Activated T-cell treated with anti-CD3 and anti-CD28 coated beads, Interleukin-2, amount 50 U/mL, for 24 hours (primary cell): Measurements from ENCODE around the gene ALLC.

ENCODE experiments used
- DNase-seq: peaks from one replicate; pipeline ENCODE4 v3.0.0-alpha.2; 2020
- H3K27ac Mint-ChIP-seq: 2 replicates; pipeline ENCODE4 v1.8.0; 2020; ENCODE audit warnings: mild to moderate bottlenecking, mixed read lengths
- H3K27me3 Mint-ChIP-seq: 2 replicates; pipeline ENCODE4 v1.8.0; 2020; ENCODE audit warnings: mixed read lengths
- H3K36me3 Mint-ChIP-seq: 2 replicates; pipeline ENCODE4 v1.8.0; 2020; ENCODE audit warnings: low read depth, mixed read lengths
- H3K4me1 Mint-ChIP-seq: 2 replicates; pipeline ENCODE4 v1.8.0; 2020; ENCODE audit warnings: low read depth, mixed read lengths
- H3K4me3 Mint-ChIP-seq: 2 replicates; pipeline ENCODE4 v1.8.0; 2020; ENCODE audit warnings: mild to moderate bottlenecking, moderate library complexity, mixed read lengths
- H3K9me3 Mint-ChIP-seq: 2 replicates; pipeline ENCODE4 v1.8.0; 2020; ENCODE audit warnings: mixed read lengths

ALLC gene

DNA sequence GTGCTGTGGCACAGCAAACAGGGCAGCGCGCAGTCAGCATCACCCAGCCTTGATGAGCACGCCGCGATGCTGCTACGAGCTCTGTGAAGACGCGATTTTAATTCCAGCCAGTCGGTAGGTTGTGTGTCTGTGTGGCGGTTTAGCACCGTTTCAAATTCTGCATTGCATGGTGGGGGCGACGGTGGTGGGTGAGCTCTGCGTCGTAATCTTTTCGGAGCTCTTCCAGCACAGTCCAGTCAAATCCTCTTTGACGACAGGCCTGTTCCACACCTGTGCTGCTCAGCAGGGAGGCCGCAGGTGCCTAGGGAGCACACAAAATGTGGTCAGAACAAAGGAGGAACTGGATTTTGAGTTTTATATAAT lies 8.6 kb downstream of the ALLC start:
- Mint-ChIP-seq H3K4me1 (no peaks in the 10 kb centered on the region), H3K27me3 (no peaks in the 10 kb centered on the region), H3K27ac (no peak overlapping the region)

DNA sequence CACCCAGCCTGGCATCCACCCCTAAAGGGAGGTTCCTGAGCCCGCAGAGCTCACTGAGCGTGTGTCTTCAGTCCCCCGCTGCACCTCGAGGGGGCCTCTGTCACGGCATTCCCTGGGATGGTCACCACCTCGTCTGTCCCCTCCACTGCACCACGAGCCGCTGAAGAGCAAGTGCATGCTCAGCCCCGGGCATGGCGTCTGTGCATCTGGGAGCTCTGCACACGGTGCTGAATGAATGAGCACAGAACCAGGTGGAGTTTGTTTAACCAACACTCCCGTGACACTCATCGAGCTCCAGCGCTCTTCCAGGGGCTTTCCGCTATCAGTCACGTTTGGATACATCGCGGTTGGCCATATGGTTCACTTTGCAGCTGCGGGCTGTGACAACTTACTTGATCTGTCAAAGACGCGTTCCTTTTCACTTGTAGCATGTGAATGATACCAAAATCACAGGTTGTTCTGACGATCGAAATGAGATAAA lies 9.2 kb downstream of the ALLC start:
- H3K9me3 Mint-ChIP-seq = no peaks in the 10 kb centered on the region
- no peaks in the 10 kb centered on the region for H3K36me3 Mint-ChIP-seq
- no peak overlapping the region for H3K4me3 Mint-ChIP-seq
- H3K4me1 Mint-ChIP-seq = no peaks in the 10 kb centered on the region
- DNase-seq = peak; percentile 12
- H3K27me3 Mint-ChIP-seq = no peaks in the 10 kb centered on the region
- no peak overlapping the region for H3K27ac Mint-ChIP-seq

More for the DNA sequence above, 8.6 kb downstream of the ALLC start:
- no peaks in the 10 kb centered on the region for H3K9me3 Mint-ChIP-seq
- DNase-seq = no peak
- H3K4me3 Mint-ChIP-seq = no peak overlapping the region
- no peaks in the 10 kb centered on the region for H3K36me3 Mint-ChIP-seq

DNA sequence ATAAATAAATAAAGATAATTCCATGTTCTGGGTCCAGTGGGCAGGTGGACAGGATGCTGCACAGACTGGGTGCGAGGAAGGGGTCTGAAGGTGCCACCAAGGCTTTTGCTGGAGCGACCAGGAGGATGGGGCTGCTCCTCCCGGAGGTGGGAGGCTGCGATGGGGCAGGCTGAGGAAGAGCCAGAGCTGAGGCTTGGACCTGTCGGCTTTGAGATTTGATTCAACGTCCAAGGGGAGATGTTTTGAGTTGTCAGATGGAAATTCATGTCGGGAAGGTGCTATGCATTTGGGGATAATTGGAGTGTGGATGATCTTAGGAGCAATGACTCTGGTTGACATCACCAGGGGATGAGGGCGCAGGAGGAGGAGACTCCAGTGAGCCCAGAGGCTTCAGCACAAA lies 11.7 kb downstream of the ALLC start:
- no peaks in the 10 kb centered on the region for H3K4me1 Mint-ChIP-seq
- H3K27ac Mint-ChIP-seq = no peak overlapping the region
- no peaks in the 10 kb centered on the region for H3K9me3 Mint-ChIP-seq
- no peaks in the 10 kb centered on the region for H3K27me3 Mint-ChIP-seq
- DNase-seq = no peak
- no peaks in the 10 kb centered on the region for H3K36me3 Mint-ChIP-seq
- H3K4me3 Mint-ChIP-seq = no peak overlapping the region

DNA sequence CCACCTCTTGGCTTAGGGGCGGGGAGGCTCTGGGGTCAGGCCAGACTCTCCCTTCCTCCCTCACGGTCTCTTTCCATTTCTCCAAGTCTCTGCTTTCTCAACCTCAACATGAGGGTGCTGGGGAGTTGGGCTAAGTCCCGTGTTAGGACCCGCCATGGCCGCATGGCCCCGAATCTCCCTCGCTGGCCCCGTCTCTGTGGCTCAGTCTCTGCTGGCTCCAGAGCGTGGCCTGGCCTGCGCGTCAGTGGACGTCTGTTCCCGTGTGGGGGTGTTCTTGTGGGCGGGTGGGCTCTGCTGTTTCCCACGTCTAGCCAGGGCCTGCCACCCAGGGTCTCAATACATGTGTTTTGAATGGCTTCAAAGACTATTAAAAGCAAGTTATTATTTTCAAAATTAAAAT lies 12.4 kb downstream of the ALLC start:
- no peak overlapping the region for H3K27ac Mint-ChIP-seq
- no peaks in the 10 kb centered on the region for H3K27me3 Mint-ChIP-seq
- no peak for DNase-seq
- H3K4me3 Mint-ChIP-seq = no peak overlapping the region
- H3K36me3 Mint-ChIP-seq = no peaks in the 10 kb centered on the region
- no peaks in the 10 kb centered on the region for H3K4me1 Mint-ChIP-seq
- H3K9me3 Mint-ChIP-seq = no peaks in the 10 kb centered on the region

DNA sequence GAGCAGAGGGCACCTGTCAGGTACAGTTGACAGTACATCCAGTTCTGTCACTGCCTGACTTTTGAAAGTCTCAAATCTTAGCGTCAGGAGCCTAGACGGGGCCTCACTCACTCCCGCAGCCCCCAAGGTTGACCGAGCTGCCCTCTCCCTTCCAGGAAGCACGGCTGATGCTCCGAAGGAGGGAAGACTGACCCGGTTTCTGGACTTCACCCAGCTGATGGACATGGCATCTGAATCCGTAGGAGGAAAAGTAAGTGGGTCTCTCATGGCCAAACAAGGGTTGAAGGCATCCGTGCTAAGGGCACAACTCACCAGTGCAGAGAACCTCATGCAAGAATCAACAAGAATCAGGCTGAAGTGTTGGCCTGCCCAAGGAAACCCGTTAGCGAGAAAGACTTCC lies 12.9 kb downstream of the ALLC start:
- Mint-ChIP-seq H3K27me3 (no peaks in the 10 kb centered on the region), H3K27ac (no peak overlapping the region), H3K36me3 (no peaks in the 10 kb centered on the region), H3K9me3 (no peaks in the 10 kb centered on the region), H3K4me1 (no peaks in the 10 kb centered on the region), H3K4me3 (no peak overlapping the region)
- DNase-seq = no peak

DNA sequence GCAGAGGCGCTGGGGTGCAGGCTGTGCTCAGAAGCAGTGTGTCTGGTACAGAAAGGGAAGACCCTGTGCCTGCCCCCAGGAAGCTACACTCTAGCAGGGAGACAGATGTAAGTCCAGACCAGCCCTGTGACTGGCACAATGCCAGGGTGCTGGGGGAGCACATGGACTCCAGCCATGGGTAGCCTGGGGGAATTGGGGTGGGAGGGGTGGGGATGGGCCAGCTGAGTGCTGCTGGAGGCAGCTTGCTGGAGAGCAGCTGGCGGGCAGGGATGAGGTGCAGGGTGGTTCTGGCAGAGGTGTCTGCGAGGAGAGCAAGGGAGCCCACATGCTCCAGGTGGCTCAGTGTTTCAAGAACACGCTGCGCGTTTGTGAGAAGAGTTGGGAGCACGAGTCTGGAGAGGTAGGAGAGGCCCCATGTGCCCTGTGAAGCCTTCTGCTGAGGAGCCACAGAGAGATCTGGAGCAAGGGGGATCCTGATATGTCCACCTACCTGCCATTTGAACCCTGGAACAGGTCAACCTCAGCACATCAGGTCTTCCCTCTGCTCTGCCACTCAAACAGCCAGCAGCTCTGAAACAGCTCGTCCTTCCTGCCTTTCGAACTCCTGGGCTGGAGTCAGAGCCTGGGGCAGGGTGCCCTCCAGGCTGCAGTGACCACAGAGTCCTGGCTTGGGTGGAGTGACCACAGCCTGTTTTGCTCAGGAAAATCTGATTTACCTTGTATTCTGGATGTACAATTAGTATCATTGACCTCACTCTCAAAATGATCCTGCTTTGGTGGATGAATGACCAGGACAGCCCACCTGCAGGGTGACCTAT lies 15.1 kb downstream of the ALLC start:
- Mint-ChIP-seq H3K9me3 (no peaks in the 10 kb centered on the region), H3K27ac (no peak overlapping the region), H3K27me3 (no peaks in the 10 kb centered on the region), H3K36me3 (no peaks in the 10 kb centered on the region), H3K4me3 (no peak overlapping the region), H3K4me1 (no peaks in the 10 kb centered on the region)
- no peak for DNase-seq

DNA sequence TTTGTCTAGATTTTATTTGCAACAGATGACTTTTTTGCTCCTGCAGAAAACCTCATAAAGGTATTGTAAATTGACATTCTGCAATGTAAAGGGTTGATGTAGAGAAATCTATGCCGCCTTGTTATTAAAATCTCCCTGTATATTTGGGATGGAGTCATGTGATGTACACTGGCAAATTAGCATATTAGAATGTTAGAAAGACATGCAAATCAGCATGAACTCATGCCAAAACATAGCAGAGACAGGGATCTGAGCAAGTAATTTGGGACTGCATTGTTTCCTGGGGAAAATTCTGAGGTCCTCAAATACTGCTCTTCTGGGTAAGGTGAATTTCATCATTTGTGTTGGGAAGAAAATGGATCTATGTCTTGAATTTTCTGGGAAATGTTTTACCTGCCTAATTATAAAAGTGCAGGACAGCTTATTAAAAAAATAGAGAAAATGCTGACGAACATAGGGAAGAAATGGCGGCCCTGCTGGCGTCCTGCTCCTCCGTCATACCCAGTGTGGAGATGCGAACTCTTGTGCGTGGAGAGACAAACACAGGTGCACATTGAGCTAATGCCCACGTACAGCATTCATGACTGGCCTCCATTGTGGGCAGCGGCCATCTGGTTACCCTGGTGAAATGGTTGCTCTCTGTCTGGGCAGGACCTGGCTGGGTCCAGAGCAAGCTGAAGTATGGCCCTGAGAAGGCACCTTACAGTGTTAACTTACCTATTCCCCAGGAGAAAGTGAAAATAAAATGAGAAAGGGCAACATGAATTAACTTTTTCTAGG lies 16.3 kb downstream of the ALLC start:
- Mint-ChIP-seq H3K36me3 (no peaks in the 10 kb centered on the region), H3K27me3 (no peaks in the 10 kb centered on the region), H3K27ac (no peak overlapping the region), H3K9me3 (no peaks in the 10 kb centered on the region), H3K4me1 (no peaks in the 10 kb centered on the region), H3K4me3 (no peak overlapping the region)
- DNase-seq = no peak

DNA sequence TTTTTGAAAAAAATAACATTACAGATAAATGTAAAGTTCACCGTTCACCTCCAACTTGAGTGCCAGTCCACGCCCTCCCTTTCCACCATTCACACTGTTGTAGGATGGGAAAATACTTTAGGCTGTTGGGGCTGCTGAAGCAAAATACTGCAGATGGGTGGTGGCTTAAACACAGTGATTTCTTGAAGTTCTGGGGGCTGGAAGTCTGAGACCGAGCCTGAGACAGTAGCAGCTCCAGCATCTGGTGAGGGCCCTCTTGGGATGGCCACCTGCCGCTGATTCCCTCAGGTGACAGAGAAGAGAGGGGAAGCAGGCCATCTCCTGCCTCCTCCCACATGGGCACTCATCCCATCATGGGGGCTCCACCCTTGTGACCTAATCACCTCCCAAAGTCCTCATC lies 17.7 kb downstream of the ALLC start:
- Mint-ChIP-seq H3K9me3 (no peaks in the 10 kb centered on the region), H3K27ac (no peak overlapping the region), H3K36me3 (no peaks in the 10 kb centered on the region), H3K4me1 (no peaks in the 10 kb centered on the region), H3K4me3 (no peak overlapping the region), H3K27me3 (no peaks in the 10 kb centered on the region)
- no peak for DNase-seq

DNA sequence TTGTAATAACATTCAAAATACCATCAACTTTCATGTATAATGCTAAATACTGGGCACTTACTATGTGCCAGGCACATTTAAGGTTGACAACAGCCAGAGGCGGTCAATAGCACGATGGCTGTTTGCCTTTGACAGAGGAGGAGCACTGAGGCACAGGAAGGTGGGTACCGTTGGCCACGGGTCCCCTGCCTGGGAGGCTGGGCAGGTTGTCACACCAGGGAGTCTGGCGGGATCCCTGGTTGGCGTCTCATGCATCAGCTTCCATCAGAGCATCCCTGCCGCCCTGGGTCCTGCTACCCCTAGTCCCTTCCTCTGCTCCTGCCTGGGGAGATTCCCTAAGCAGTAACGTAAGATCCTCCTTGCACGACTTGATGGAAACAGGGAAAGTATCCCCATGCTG lies 19.4 kb downstream of the ALLC start:
- no peaks in the 10 kb centered on the region for H3K27me3 Mint-ChIP-seq
- no peak overlapping the region for H3K4me3 Mint-ChIP-seq
- H3K27ac Mint-ChIP-seq = no peak overlapping the region
- no peaks in the 10 kb centered on the region for H3K4me1 Mint-ChIP-seq
- DNase-seq = no peak
- H3K36me3 Mint-ChIP-seq = no peaks in the 10 kb centered on the region
- H3K9me3 Mint-ChIP-seq = no peaks in the 10 kb centered on the region

DNA sequence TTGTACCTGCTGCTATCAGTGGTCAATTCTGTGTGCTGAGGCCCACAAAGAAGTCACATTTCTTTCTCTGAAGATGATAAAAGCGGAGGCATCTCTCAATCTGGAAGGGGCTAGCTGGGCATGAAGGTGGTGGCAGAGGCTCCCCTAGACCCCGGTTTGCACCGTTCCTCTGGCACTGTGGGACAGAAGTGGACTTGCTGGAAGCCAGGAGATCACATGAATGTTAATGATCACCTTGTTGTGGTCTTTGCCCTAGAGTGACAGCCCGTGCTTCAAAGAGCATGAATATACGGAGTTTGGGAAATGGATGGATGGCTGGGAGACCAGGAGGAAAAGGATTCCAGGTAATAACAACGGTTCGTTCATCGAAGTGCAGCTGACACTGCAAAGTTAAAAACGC lies 20.2 kb downstream of the ALLC start:
- H3K4me3 Mint-ChIP-seq = no peak overlapping the region
- no peaks in the 10 kb centered on the region for H3K27me3 Mint-ChIP-seq
- H3K9me3 Mint-ChIP-seq = no peaks in the 10 kb centered on the region
- H3K4me1 Mint-ChIP-seq = no peaks in the 10 kb centered on the region
- H3K27ac Mint-ChIP-seq = no peak overlapping the region
- H3K36me3 Mint-ChIP-seq = no peaks in the 10 kb centered on the region
- DNase-seq = no peak

DNA sequence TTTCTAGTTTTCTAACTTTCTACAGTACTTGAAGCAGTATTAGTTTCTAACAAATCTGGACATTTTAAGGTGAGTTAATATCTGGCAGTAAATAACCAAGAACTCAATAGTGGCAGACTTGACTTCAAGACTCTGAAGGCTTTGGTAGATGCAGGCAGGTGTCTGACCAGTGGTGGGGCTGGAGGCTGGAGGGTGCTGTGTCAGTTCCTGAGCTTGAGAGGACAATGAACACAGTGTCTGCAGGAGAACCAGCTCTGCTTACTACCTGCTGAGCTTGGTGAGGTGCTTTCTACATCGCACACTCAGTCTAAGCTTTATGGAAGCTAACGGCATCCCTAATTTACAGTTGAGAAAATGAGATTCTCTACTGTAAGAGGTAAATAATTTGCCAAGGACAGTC lies 21.2 kb downstream of the ALLC start:
- H3K4me1 Mint-ChIP-seq = no peaks in the 10 kb centered on the region
- no peak overlapping the region for H3K27ac Mint-ChIP-seq
- peaks cover 3% of the 10 kb centered on the region for H3K27me3 Mint-ChIP-seq
- H3K36me3 Mint-ChIP-seq = no peaks in the 10 kb centered on the region
- no peaks in the 10 kb centered on the region for H3K9me3 Mint-ChIP-seq
- no peak overlapping the region for H3K4me3 Mint-ChIP-seq
- no peak for DNase-seq

DNA sequence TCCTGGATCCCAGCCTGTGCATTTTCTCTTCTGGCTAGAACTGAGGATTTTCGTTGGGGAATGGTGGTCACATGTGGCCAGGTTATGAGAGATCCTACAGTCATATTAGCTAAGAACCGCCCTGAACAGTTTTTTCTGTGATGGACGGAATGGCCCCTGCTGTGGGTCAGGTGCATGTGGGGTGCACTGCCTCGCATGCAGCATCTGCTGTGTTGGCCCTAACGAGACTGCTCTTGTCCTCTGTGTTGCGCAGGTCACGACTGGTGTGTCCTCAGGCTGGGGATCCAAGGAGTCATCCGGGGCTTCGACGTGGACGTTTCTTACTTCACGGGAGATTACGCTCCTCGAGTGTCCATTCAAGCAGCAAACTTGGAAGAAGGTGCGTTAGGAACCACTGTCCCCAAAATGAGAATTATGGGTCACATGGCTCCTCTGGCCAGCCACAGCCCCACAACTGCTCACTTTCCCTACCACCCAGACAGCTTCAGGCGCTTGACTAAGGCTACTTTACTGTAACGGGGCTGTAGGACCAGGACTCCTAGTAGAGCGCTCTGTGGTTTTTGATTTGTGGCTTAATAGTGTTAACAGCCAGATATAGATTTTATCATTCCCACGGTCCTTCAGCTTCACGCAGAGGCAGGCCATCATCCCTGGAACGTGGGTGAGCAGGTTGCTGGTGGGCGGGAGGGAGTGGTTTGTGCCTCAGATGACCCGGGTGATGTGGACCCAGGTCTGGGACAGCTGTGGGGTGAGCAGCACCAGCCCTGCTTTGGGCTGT lies 21.8 kb downstream of the ALLC start:
- no peaks in the 10 kb centered on the region for H3K4me1 Mint-ChIP-seq
- no peak overlapping the region for H3K4me3 Mint-ChIP-seq
- H3K36me3 Mint-ChIP-seq = no peaks in the 10 kb centered on the region
- no peak for DNase-seq
- peaks cover 3% of the 10 kb centered on the region for H3K27me3 Mint-ChIP-seq
- no peak overlapping the region for H3K27ac Mint-ChIP-seq
- H3K9me3 Mint-ChIP-seq = no peaks in the 10 kb centered on the region

DNA sequence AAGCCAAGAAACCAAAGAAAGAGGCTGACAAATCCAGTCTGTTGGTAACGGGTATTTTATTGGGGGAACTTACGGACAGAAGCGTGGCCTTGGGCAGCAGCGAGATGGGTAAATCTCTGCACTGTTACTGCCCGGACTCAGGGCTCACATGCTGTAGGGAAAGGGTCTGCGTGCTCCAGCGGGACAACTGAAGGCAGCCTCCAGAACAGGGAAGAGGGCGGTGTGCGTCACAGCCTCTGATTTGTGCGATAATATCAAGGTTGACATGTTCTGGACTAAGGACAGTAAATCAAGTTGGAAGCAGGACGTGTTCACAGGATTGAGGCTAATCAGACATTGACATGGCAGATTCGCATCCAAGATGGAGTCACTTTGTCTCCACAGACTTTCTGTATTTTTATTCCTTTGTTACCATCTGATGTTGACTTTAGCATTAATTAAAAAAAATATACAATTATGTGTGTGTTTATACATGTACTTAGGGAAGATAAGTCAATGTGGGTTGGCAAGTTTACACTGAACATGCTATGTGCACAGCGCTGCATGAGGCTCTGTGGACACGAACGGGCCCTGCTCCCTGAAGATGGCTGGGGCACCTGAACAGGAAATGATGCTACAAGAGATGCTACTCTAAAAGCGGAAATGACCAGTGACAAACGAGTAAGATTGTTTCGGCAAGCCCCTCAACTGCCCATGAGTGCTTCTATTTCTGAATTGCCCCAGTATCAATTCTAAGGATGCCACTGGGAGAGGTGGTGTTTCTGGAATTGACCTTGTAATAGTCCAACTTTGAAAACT lies 22.7 kb downstream of the ALLC start:
- Mint-ChIP-seq H3K27ac (no peak overlapping the region), H3K36me3 (no peaks in the 10 kb centered on the region), H3K9me3 (no peaks in the 10 kb centered on the region), H3K4me3 (no peak overlapping the region), H3K27me3 (peaks cover 3% of the 10 kb centered on the region), H3K4me1 (no peaks in the 10 kb centered on the region)
- DNase-seq = no peak

DNA sequence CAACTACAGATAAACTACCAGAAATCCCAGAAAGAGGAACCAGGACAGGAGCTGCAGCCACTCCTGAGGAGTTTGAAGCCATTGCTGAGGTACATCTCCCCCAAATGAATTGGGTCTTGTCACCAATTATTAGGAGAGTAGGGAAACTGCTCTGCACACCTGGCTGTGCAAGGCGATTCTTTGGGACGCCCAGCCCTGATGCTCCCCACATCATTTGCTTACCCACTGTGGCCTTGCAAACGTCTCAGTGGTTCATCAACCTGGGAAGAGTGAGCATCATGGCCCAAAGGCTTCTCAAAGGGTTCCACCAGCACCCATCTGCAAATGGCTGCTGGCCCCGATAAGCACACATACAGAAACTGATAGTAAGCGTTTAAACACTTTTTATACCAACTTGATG lies 23.6 kb downstream of the ALLC start:
- Mint-ChIP-seq H3K36me3 (no peaks in the 10 kb centered on the region), H3K27ac (no peak overlapping the region), H3K27me3 (peaks cover 9% of the 10 kb centered on the region), H3K4me1 (no peaks in the 10 kb centered on the region), H3K9me3 (no peaks in the 10 kb centered on the region), H3K4me3 (no peak overlapping the region)
- DNase-seq = no peak
